ENCODE results near the gene CCDC80. TPM values are rescaled to one million over a fixed set of nuclear protein-coding genes. Genes with fewer than 3 reads are reported as not detected.
"Not testable (repeated sequence)": the region's sequence is repeated elsewhere in the genome, so short reads cannot be mapped to it uniquely, and the experiment has no call there.

CCDC80 gene
- total and polyA plus RNA-seq, 4 donors, result 59.0 to 130 (median 99.6) TPM

DNA sequence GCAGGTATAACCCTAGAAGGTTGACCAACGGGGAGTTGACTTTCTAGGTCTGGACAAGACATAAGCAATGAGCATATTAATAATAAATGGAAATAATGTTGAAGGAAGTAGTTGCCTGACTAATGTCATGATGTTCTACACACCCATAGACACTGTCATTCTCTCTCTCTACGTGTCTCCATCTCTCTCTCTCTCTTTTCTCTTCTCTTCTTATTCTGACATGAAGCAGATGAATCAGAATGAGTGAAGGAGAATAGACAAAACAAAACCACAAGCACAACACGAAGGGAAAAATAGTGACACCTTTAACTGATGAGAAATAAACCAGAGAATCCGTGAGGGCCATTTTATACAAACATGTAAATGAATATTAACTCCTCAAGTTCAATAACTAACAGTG, 26.7 kb upstream of the CCDC80 start:
- Histone ChIP-seq H3K9me3 (ENCODE audit: control insufficient read depth, insufficient read depth, low read length) (no peaks in the 10 kb centered on the region), H3K4me3 (ENCODE audit: low read depth, low read length) (no peak overlapping the region), H3K4me1 (ENCODE audit: control insufficient read depth, insufficient read depth, low read length) (no peaks in the 10 kb centered on the region), H3K27me3 (ENCODE audit: control insufficient read depth, insufficient read depth, low read length) (no peaks in the 10 kb centered on the region), H3K27ac (ENCODE audit: low read depth, low read length) (no peak overlapping the region), H3K36me3 (ENCODE audit: control insufficient read depth, insufficient read depth, low read length) (no peaks in the 10 kb centered on the region)
- no peak for DNase-seq (ENCODE audit: low read depth in 4 of 6, low spot score in 6 of 6)
- no CpG with 5 or more reads among the region's 4 CpGs for WGBS (ENCODE audit: insufficient coverage)

GRCh38 chr3:112665009-112665408, 24.1 kb upstream of the CCDC80 start:
- H3K27me3 ChIP-seq (ENCODE audit: control insufficient read depth, insufficient read depth, low read length); H3K4me3 ChIP-seq (ENCODE audit: low read depth, low read length); H3K4me1 ChIP-seq (ENCODE audit: control insufficient read depth, insufficient read depth, low read length); H3K36me3 ChIP-seq (ENCODE audit: control insufficient read depth, insufficient read depth, low read length); H3K27ac ChIP-seq (ENCODE audit: low read depth, low read length); DNase-seq (ENCODE audit: low read depth in 4 of 6, low spot score in 6 of 6); H3K9me3 ChIP-seq (ENCODE audit: control insufficient read depth, insufficient read depth, low read length): not testable (repeated sequence)
- WGBS (ENCODE audit: insufficient coverage), result 97% methylated on average over 9 of the region's 9 CpGs

- H3K4me1 ChIP-seq (ENCODE audit: control insufficient read depth, insufficient read depth, low read length), result no peaks in the 10 kb centered on the region
- H3K27ac ChIP-seq (ENCODE audit: low read depth, low read length), result no peak overlapping the region
- no peak for DNase-seq (ENCODE audit: low read depth in 4 of 6, low spot score in 6 of 6)
- H3K4me3 ChIP-seq (ENCODE audit: low read depth, low read length), result no peak overlapping the region
- no peaks in the 10 kb centered on the region for H3K9me3 ChIP-seq (ENCODE audit: control insufficient read depth, insufficient read depth, low read length)
- no peaks in the 10 kb centered on the region for H3K36me3 ChIP-seq (ENCODE audit: control insufficient read depth, insufficient read depth, low read length)
- H3K27me3 ChIP-seq (ENCODE audit: control insufficient read depth, insufficient read depth, low read length), result no peaks in the 10 kb centered on the region
These were observed 15.1 kb upstream of the CCDC80 start for GRCh38 chr3:112656043-112656442.

- Histone ChIP-seq H3K9me3 (ENCODE audit: control insufficient read depth, insufficient read depth, low read length) (no peaks in the 10 kb centered on the region), H3K36me3 (ENCODE audit: control insufficient read depth, insufficient read depth, low read length) (no peaks in the 10 kb centered on the region), H3K4me3 (ENCODE audit: low read depth, low read length) (no peak overlapping the region), H3K27ac (ENCODE audit: low read depth, low read length) (no peak overlapping the region), H3K27me3 (ENCODE audit: control insufficient read depth, insufficient read depth, low read length) (no peaks in the 10 kb centered on the region), H3K4me1 (ENCODE audit: control insufficient read depth, insufficient read depth, low read length) (no peaks in the 10 kb centered on the region)
- no peak for DNase-seq (ENCODE audit: low read depth in 4 of 6, low spot score in 6 of 6)
- WGBS (ENCODE audit: insufficient coverage), result no CpG with 5 or more reads among the region's 4 CpGs
These were observed 14.0 kb upstream of the CCDC80 start for GRCh38 chr3:112654979-112655378.

DNA sequence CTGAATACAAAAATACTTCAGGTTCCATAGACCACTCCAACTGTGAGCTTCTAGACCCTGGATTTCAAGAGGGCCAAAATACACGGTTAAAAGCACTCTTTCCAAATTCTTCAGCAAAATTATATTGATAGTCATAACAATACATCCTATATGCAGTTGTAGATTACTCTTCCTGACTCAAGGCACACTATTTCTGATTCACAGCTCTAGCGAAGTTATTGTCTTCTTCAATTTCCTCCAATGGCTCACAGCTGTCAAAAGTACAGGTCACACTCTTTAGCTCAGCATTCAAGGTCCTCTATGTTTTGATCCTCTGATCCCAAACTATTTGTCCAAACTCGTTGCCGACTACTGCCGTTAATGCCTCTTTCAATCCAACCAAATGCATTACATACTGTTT, 13.5 kb upstream of the CCDC80 start:
- H3K27ac ChIP-seq (ENCODE audit: low read depth, low read length), result no peak overlapping the region
- no peak for DNase-seq (ENCODE audit: low read depth in 4 of 6, low spot score in 6 of 6)

DNA sequence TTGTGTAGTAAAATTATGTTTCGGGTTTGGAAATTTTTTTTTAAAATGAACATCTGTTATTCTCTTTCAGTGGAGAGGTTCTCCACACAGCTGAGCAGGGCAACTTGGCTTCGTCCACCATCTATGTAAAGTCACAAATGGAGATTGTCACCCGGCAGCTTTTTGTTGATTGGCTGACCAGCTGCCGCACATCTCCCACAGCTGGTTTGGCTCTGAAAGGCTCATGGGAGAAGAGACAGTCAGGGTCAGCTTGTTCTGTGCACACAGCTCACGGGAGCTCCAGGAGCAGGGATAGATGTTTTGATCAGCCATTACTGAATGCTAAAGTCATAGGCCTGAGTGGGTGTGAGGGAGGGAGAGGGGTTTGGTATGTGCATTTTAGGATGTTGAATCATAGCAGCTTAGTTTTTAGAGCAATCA, 12.9 kb upstream of the CCDC80 start:
- Histone ChIP-seq H3K4me1 (ENCODE audit: control insufficient read depth, insufficient read depth, low read length) (no peaks in the 10 kb centered on the region), H3K27me3 (ENCODE audit: control insufficient read depth, insufficient read depth, low read length) (no peaks in the 10 kb centered on the region), H3K9me3 (ENCODE audit: control insufficient read depth, insufficient read depth, low read length) (no peaks in the 10 kb centered on the region), H3K4me3 (ENCODE audit: low read depth, low read length) (no peak overlapping the region), H3K36me3 (ENCODE audit: control insufficient read depth, insufficient read depth, low read length) (no peaks in the 10 kb centered on the region), H3K27ac (ENCODE audit: low read depth, low read length) (no peak overlapping the region)
- DNase-seq (ENCODE audit: low read depth in 4 of 6, low spot score in 6 of 6), result no peak
- WGBS (ENCODE audit: insufficient coverage), result 88% methylated on average over 3 of the region's 5 CpGs

More for the DNA sequence above, 13.5 kb upstream of the CCDC80 start:
- H3K4me1 ChIP-seq (ENCODE audit: control insufficient read depth, insufficient read depth, low read length), result no peaks in the 10 kb centered on the region
- 89% methylated on average over 5 of the region's 5 CpGs for WGBS (ENCODE audit: insufficient coverage)
- H3K36me3 ChIP-seq (ENCODE audit: control insufficient read depth, insufficient read depth, low read length), result no peaks in the 10 kb centered on the region
- no peak overlapping the region for H3K4me3 ChIP-seq (ENCODE audit: low read depth, low read length)
- no peaks in the 10 kb centered on the region for H3K27me3 ChIP-seq (ENCODE audit: control insufficient read depth, insufficient read depth, low read length)
- no peaks in the 10 kb centered on the region for H3K9me3 ChIP-seq (ENCODE audit: control insufficient read depth, insufficient read depth, low read length)

- DNase-seq (ENCODE audit: low read depth in 4 of 6, low spot score in 6 of 6), result no peak
- no peaks in the 10 kb centered on the region for H3K4me1 ChIP-seq (ENCODE audit: control insufficient read depth, insufficient read depth, low read length)
- H3K27ac ChIP-seq (ENCODE audit: low read depth, low read length), result no peak overlapping the region
- no peaks in the 10 kb centered on the region for H3K36me3 ChIP-seq (ENCODE audit: control insufficient read depth, insufficient read depth, low read length)
- WGBS (ENCODE audit: insufficient coverage), result 90% methylated on average over 4 of the region's 5 CpGs
- no peaks in the 10 kb centered on the region for H3K9me3 ChIP-seq (ENCODE audit: control insufficient read depth, insufficient read depth, low read length)
- H3K27me3 ChIP-seq (ENCODE audit: control insufficient read depth, insufficient read depth, low read length), result no peaks in the 10 kb centered on the region
- H3K4me3 ChIP-seq (ENCODE audit: low read depth, low read length), result no peak overlapping the region
These were observed 12.4 kb upstream of the CCDC80 start for GRCh38 chr3:112653209-112653871.

GRCh38 chr3:112651516-112651915, 10.6 kb upstream of the CCDC80 start:
- 100% methylated on average over 2 of the region's 2 CpGs for WGBS (ENCODE audit: insufficient coverage)
- DNase-seq (ENCODE audit: low read depth in 4 of 6, low spot score in 6 of 6), result no peak
- Histone ChIP-seq H3K9me3 (ENCODE audit: control insufficient read depth, insufficient read depth, low read length) (no peaks in the 10 kb centered on the region), H3K36me3 (ENCODE audit: control insufficient read depth, insufficient read depth, low read length) (no peaks in the 10 kb centered on the region), H3K4me3 (ENCODE audit: low read depth, low read length) (no peak overlapping the region), H3K4me1 (ENCODE audit: control insufficient read depth, insufficient read depth, low read length) (no peaks in the 10 kb centered on the region), H3K27me3 (ENCODE audit: control insufficient read depth, insufficient read depth, low read length) (no peaks in the 10 kb centered on the region), H3K27ac (ENCODE audit: low read depth, low read length) (no peak overlapping the region)

DNA sequence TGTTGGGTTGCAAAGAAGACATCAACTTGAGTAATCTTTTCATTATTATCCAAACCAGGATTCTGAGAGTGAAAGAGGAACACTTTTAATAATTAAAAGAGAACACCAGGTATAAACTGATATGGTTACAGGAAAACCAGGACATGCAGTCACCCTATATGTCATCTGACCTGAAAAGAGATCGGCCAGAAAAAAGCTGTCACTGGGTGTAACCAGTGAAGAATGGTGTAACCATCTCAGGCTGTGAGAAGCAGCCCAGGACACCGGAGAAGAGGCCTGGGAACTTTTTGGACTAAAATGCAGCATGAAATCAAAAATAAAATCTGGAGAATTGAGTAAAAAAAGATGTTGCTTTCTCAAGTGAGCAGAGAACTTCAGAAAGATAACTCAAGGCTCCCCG, 10.1 kb upstream of the CCDC80 start:
- 96% methylated on average over 3 of the region's 3 CpGs for WGBS (ENCODE audit: insufficient coverage)

GRCh38 chr3:112650482-112650881, 9.5 kb upstream of the CCDC80 start:
- H3K4me1 ChIP-seq (ENCODE audit: control insufficient read depth, insufficient read depth, low read length), result no peaks in the 10 kb centered on the region
- no peak overlapping the region for H3K4me3 ChIP-seq (ENCODE audit: low read depth, low read length)
- WGBS (ENCODE audit: insufficient coverage), result 70% methylated on average over 2 of the region's 3 CpGs
- H3K27ac ChIP-seq (ENCODE audit: low read depth, low read length), result no peak overlapping the region
- no peaks in the 10 kb centered on the region for H3K36me3 ChIP-seq (ENCODE audit: control insufficient read depth, insufficient read depth, low read length)
- no peaks in the 10 kb centered on the region for H3K27me3 ChIP-seq (ENCODE audit: control insufficient read depth, insufficient read depth, low read length)
- no peaks in the 10 kb centered on the region for H3K9me3 ChIP-seq (ENCODE audit: control insufficient read depth, insufficient read depth, low read length)
- DNase-seq (ENCODE audit: low read depth in 4 of 6, low spot score in 6 of 6), result no peak

More for the DNA sequence above, 10.1 kb upstream of the CCDC80 start:
- Histone ChIP-seq H3K9me3 (ENCODE audit: control insufficient read depth, insufficient read depth, low read length) (no peaks in the 10 kb centered on the region), H3K27me3 (ENCODE audit: control insufficient read depth, insufficient read depth, low read length) (no peaks in the 10 kb centered on the region), H3K36me3 (ENCODE audit: control insufficient read depth, insufficient read depth, low read length) (no peaks in the 10 kb centered on the region), H3K27ac (ENCODE audit: low read depth, low read length) (no peak overlapping the region), H3K4me1 (ENCODE audit: control insufficient read depth, insufficient read depth, low read length) (no peaks in the 10 kb centered on the region), H3K4me3 (ENCODE audit: low read depth, low read length) (no peak overlapping the region)
- DNase-seq (ENCODE audit: low read depth in 4 of 6, low spot score in 6 of 6), result no peak
